H1 (cell line): ENCODE measurements around the gene SHTN1. TPM values are rescaled to one million over a fixed set of nuclear protein-coding genes. Genes with fewer than 3 reads are reported as not detected.

Source experiments
- BCL11A ChIP-seq, 2 experiments: IDR thresholded peaks; one replicate each; pipeline ENCODE4 v1.6.1; 2011; ENCODE audit warnings: low read depth in 2 of 2, low read length in 2 of 2, mild to moderate bottlenecking in 2 of 2
- CHD1 ChIP-seq: IDR thresholded peaks from 2 replicates; pipeline ENCODE4 v1.6.1; 2012; ENCODE audit warnings: low read depth, low read length, improper control_type of control experiment
- CHD7 ChIP-seq: fragments of 300-600 bp; sonication (generic); IDR thresholded peaks from 2 replicates; pipeline ENCODE4 v1.7.1; 2012; ENCODE audit warnings: low read length, moderate library complexity, mild to moderate bottlenecking, inconsistent platforms; ENCODE audit not compliant: insufficient replicate concordance
- GABPA ChIP-seq: IDR thresholded peaks from 2 replicates; pipeline ENCODE4 v1.6.1; 2011; ENCODE audit warnings: mild to moderate bottlenecking, low read length, moderate library complexity, borderline replicate concordance; ENCODE audit not compliant: insufficient read depth
- SP2 ChIP-seq: IDR thresholded peaks from 2 replicates; pipeline ENCODE4 v1.6.1; 2012; ENCODE audit warnings: mild to moderate bottlenecking, low read length, inconsistent platforms
- SP4 ChIP-seq: IDR thresholded peaks from 2 replicates; pipeline ENCODE4 v1.6.1; 2012; ENCODE audit warnings: low read length, inconsistent platforms
- SRF ChIP-seq: IDR thresholded peaks from 2 replicates; pipeline ENCODE4 v1.6.1; 2011; ENCODE audit warnings: mild to moderate bottlenecking, low read depth, low read length, moderate library complexity
- polyA plus RNA-seq, 7 experiments: library from polyadenylated mRNA; depleted of rRNA in 3 of 7; stranded (reverse) in 5 of 7; unstranded in 2 of 7; fragments of >200 nt in 5 of 7; fragments of 200-250 nt in 2 of 7; gene quantifications; 1 replicate in 5 of 7; 2 replicates in 1 of 7; 4 replicates in 1 of 7; pipeline versions ENCODE4 v1.2.1 to v1.2.3, GENCODE V29; 2011 to 2013; ENCODE audit warnings: missing spikeins in 2 of 7, mixed read lengths in 2 of 7
- total RNA-seq: library from RNA; stranded (reverse); fragmentation: NEBNext Ultra II Directional; extraction: Animal tissue kit (Norgen Biotek cat#: 25700); gene quantifications from 2 replicates; pipeline ENCODE4 v1.2.1, GENCODE V29; 2021

SHTN1 gene
- total and polyA plus RNA-seq, 2 of the 8 experiments (the other 6 are each of a cell fraction or from before 2014, with no cell fraction given) = 3.3 to 12.7 TPM

- TF ChIP-seq CHD7 = no peak
- no peak for TF ChIP-seq SP4
- no peak for TF ChIP-seq SRF
- no peak for TF ChIP-seq GABPA
- TF ChIP-seq BCL11A (IDR thresholded peaks at IDR 0.05; ENCODE audit: low read depth in 2 of 2, low read length in 2 of 2) = no peak
- no peak for TF ChIP-seq SP2
- no peak for TF ChIP-seq CHD1
Measured at GRCh38 chr10:116931806-116932205, 73.2 kb downstream of the SHTN1 start (continued).
